ENCODE data around the gene PDCD1LG2.

DNA sequence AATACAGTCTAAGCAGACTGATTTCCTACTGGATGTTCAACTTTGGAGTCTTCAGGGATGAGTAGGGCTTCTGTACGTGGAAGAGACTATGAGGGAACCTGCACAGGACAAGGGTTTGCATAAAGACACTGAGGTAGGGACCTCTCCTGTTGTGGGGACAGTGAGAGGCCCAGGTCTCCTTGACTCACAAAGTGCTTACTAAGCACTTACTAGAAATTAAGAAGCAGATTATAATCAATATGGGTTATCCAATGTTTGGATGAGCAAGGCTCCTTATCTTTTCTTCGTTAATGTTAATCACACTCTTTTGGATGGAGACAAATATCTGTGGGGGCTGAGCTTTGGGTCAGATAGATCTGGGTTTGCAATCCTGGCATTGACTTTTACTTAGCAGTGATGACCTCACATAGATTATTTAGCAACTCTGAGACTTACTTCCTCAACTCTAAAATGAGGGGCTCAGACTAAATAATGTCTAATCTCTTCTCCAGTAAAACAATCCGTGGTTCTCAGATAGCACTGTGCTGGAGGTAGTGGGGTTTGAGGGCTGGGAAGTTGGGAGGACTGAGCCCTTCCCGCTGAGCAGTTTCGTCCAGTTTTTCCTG is 45.9 kb downstream of the PDCD1LG2 start:
- TF ChIP-seq POLR2A (IDR thresholded peaks at IDR 0.05): no peak
- TF ChIP-seq, protein P1, sequence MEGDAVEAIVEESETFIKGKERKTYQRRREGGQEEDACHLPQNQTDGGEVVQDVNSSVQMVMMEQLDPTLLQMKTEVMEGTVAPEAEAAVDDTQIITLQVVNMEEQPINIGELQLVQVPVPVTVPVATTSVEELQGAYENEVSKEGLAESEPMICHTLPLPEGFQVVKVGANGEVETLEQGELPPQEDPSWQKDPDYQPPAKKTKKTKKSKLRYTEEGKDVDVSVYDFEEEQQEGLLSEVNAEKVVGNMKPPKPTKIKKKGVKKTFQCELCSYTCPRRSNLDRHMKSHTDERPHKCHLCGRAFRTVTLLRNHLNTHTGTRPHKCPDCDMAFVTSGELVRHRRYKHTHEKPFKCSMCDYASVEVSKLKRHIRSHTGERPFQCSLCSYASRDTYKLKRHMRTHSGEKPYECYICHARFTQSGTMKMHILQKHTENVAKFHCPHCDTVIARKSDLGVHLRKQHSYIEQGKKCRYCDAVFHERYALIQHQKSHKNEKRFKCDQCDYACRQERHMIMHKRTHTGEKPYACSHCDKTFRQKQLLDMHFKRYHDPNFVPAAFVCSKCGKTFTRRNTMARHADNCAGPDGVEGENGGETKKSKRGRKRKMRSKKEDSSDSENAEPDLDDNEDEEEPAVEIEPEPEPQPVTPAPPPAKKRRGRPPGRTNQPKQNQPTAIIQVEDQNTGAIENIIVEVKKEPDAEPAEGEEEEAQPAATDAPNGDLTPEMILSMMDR (IDR thresholded peaks at IDR 0.05): no peak

Data from ovary (tissue), 3 donors.